ENCODE data around the gene TBC1D22A.
"Not testable (repeated sequence)": the region's sequence is repeated elsewhere in the genome, so short reads cannot be mapped to it uniquely, and the experiment has no call there.

Gene TBC1D22A

GRCh38 chr22:47165338-47166032, 403.0 kb downstream of the TBC1D22A start:
- Histone ChIP-seq H3K27ac (ENCODE audit: low read depth, low read length) (no peak overlapping the region), H3K9me3 (ENCODE audit: control insufficient read depth in 1 of 2, low read length in 2 of 2) (no peaks in the 10 kb centered on the region), H3K4me3 (ENCODE audit: low read depth in 1 of 2, low read length in 2 of 2) (no peak overlapping the region), H3K4me1 (ENCODE audit: control insufficient read depth in 1 of 2, insufficient read depth in 2 of 2, low read length in 2 of 2) (no peaks in the 10 kb centered on the region), H3K9ac (ENCODE audit: low read depth in 1 of 2, low read length in 2 of 2) (no peak overlapping the region), H3K36me3 (ENCODE audit: control insufficient read depth in 1 of 2, insufficient read depth in 2 of 2, low read length in 2 of 2) (peaks cover 0 to 17% of the 10 kb centered on the region in 2 donors), H3K27me3 (ENCODE audit: control insufficient read depth in 1 of 2, insufficient read depth in 2 of 2, low read length in 2 of 2) (no peaks in the 10 kb centered on the region)

- Histone ChIP-seq H3K9me3 (ENCODE audit: control insufficient read depth in 1 of 2, low read length in 2 of 2) (no peaks in the 10 kb centered on the region), H3K27me3 (ENCODE audit: control insufficient read depth in 1 of 2, insufficient read depth in 2 of 2, low read length in 2 of 2) (no peaks in the 10 kb centered on the region), H3K9ac (ENCODE audit: low read depth in 1 of 2, low read length in 2 of 2) (no peak overlapping the region), H3K27ac (ENCODE audit: low read depth, low read length) (no peak overlapping the region), H3K36me3 (ENCODE audit: control insufficient read depth in 1 of 2, insufficient read depth in 2 of 2, low read length in 2 of 2) (peaks cover 0 to 17% of the 10 kb centered on the region in 2 donors), H3K4me1 (ENCODE audit: control insufficient read depth in 1 of 2, insufficient read depth in 2 of 2, low read length in 2 of 2) (no peaks in the 10 kb centered on the region), H3K4me3 (ENCODE audit: low read depth in 1 of 2, low read length in 2 of 2) (no peak overlapping the region)
Observed at GRCh38 chr22:47166033-47166404, 403.6 kb downstream of the TBC1D22A start.

- Histone ChIP-seq H3K27me3 (ENCODE audit: control insufficient read depth in 1 of 2, insufficient read depth in 2 of 2, low read length in 2 of 2) (no peaks in the 10 kb centered on the region), H3K4me1 (ENCODE audit: control insufficient read depth in 1 of 2, insufficient read depth in 2 of 2, low read length in 2 of 2) (no peaks in the 10 kb centered on the region), H3K9ac (ENCODE audit: low read depth in 1 of 2, low read length in 2 of 2) (no peak overlapping the region), H3K27ac (ENCODE audit: low read depth, low read length) (no peak overlapping the region), H3K4me3 (ENCODE audit: low read depth in 1 of 2, low read length in 2 of 2) (no peak overlapping the region), H3K36me3 (ENCODE audit: control insufficient read depth in 1 of 2, insufficient read depth in 2 of 2, low read length in 2 of 2) (peaks cover 0 to 17% of the 10 kb centered on the region in 2 donors), H3K9me3 (ENCODE audit: control insufficient read depth in 1 of 2, low read length in 2 of 2) (no peaks in the 10 kb centered on the region)
Observed at GRCh38 chr22:47166446-47167016, 404.1 kb downstream of the TBC1D22A start.

GRCh38 chr22:47167056-47167455, 404.6 kb downstream of the TBC1D22A start:
- Histone ChIP-seq H3K9me3 (ENCODE audit: control insufficient read depth in 1 of 2, low read length in 2 of 2) (no peaks in the 10 kb centered on the region), H3K27ac (ENCODE audit: low read depth, low read length) (no peak overlapping the region), H3K4me3 (ENCODE audit: low read depth in 1 of 2, low read length in 2 of 2) (no peak overlapping the region), H3K27me3 (ENCODE audit: control insufficient read depth in 1 of 2, insufficient read depth in 2 of 2, low read length in 2 of 2) (no peaks in the 10 kb centered on the region), H3K36me3 (ENCODE audit: control insufficient read depth in 1 of 2, insufficient read depth in 2 of 2, low read length in 2 of 2) (peaks cover 0 to 17% of the 10 kb centered on the region in 2 donors), H3K4me1 (ENCODE audit: control insufficient read depth in 1 of 2, insufficient read depth in 2 of 2, low read length in 2 of 2) (no peaks in the 10 kb centered on the region), H3K9ac (ENCODE audit: low read depth in 1 of 2, low read length in 2 of 2) (no peak overlapping the region)

GRCh38 chr22:47167921-47168320, 405.5 kb downstream of the TBC1D22A start:
- not testable (repeated sequence) for H3K9ac ChIP-seq (ENCODE audit: low read depth in 1 of 2, low read length in 2 of 2); H3K4me3 ChIP-seq (ENCODE audit: low read depth in 1 of 2, low read length in 2 of 2); H3K9me3 ChIP-seq (ENCODE audit: control insufficient read depth in 1 of 2, low read length in 2 of 2); H3K4me1 ChIP-seq (ENCODE audit: control insufficient read depth in 1 of 2, insufficient read depth in 2 of 2, low read length in 2 of 2); H3K27ac ChIP-seq (ENCODE audit: low read depth, low read length); H3K27me3 ChIP-seq (ENCODE audit: control insufficient read depth in 1 of 2, insufficient read depth in 2 of 2, low read length in 2 of 2)
- H3K36me3 ChIP-seq (ENCODE audit: control insufficient read depth in 1 of 2, insufficient read depth in 2 of 2, low read length in 2 of 2), result peaks cover 0 to 17% of the 10 kb centered on the region in 2 donors

- no peaks in the 10 kb centered on the region for H3K4me1 ChIP-seq (ENCODE audit: control insufficient read depth in 1 of 2, insufficient read depth in 2 of 2, low read length in 2 of 2)
- no peak overlapping the region for H3K4me3 ChIP-seq (ENCODE audit: low read depth in 1 of 2, low read length in 2 of 2)
- H3K9me3 ChIP-seq (ENCODE audit: control insufficient read depth in 1 of 2, low read length in 2 of 2), result no peaks in the 10 kb centered on the region
- no peak overlapping the region for H3K27ac ChIP-seq (ENCODE audit: low read depth, low read length)
- H3K9ac ChIP-seq (ENCODE audit: low read depth in 1 of 2, low read length in 2 of 2), result no peak overlapping the region
- H3K27me3 ChIP-seq (ENCODE audit: control insufficient read depth in 1 of 2, insufficient read depth in 2 of 2, low read length in 2 of 2), result no peaks in the 10 kb centered on the region
- H3K36me3 ChIP-seq (ENCODE audit: control insufficient read depth in 1 of 2, insufficient read depth in 2 of 2, low read length in 2 of 2), result peaks cover 0 to 17% of the 10 kb centered on the region in 2 donors
Observed at GRCh38 chr22:47168441-47168840, 406.0 kb downstream of the TBC1D22A start.

- H3K27ac ChIP-seq (ENCODE audit: low read depth, low read length), result no peak overlapping the region
- no peaks in the 10 kb centered on the region for H3K9me3 ChIP-seq (ENCODE audit: control insufficient read depth in 1 of 2, low read length in 2 of 2)
- H3K27me3 ChIP-seq (ENCODE audit: control insufficient read depth in 1 of 2, insufficient read depth in 2 of 2, low read length in 2 of 2), result no peaks in the 10 kb centered on the region
- peaks cover 0 to 17% of the 10 kb centered on the region in 2 donors for H3K36me3 ChIP-seq (ENCODE audit: control insufficient read depth in 1 of 2, insufficient read depth in 2 of 2, low read length in 2 of 2)
- no peak overlapping the region for H3K4me3 ChIP-seq (ENCODE audit: low read depth in 1 of 2, low read length in 2 of 2)
- no peak overlapping the region for H3K9ac ChIP-seq (ENCODE audit: low read depth in 1 of 2, low read length in 2 of 2)
- no peaks in the 10 kb centered on the region for H3K4me1 ChIP-seq (ENCODE audit: control insufficient read depth in 1 of 2, insufficient read depth in 2 of 2, low read length in 2 of 2)
Observed at GRCh38 chr22:47168900-47169800, 406.7 kb downstream of the TBC1D22A start.

GRCh38 chr22:47169801-47170140, 407.3 kb downstream of the TBC1D22A start:
- H3K36me3 ChIP-seq (ENCODE audit: control insufficient read depth in 1 of 2, insufficient read depth in 2 of 2, low read length in 2 of 2), result peaks cover 0 to 18% of the 10 kb centered on the region in 2 donors
- H3K4me3 ChIP-seq (ENCODE audit: low read depth in 1 of 2, low read length in 2 of 2), result no peak overlapping the region
- H3K4me1 ChIP-seq (ENCODE audit: control insufficient read depth in 1 of 2, insufficient read depth in 2 of 2, low read length in 2 of 2), result peaks cover 0 to 3% of the 10 kb centered on the region in 2 donors
- H3K27me3 ChIP-seq (ENCODE audit: control insufficient read depth in 1 of 2, insufficient read depth in 2 of 2, low read length in 2 of 2), result no peaks in the 10 kb centered on the region
- no peak overlapping the region for H3K9ac ChIP-seq (ENCODE audit: low read depth in 1 of 2, low read length in 2 of 2)
- H3K27ac ChIP-seq (ENCODE audit: low read depth, low read length), result no peak overlapping the region
- H3K9me3 ChIP-seq (ENCODE audit: control insufficient read depth in 1 of 2, low read length in 2 of 2), result no peaks in the 10 kb centered on the region

GRCh38 chr22:47170511-47171440, 408.3 kb downstream of the TBC1D22A start:
- not testable (repeated sequence) for H3K27ac ChIP-seq (ENCODE audit: low read depth, low read length)
- H3K36me3 ChIP-seq (ENCODE audit: control insufficient read depth in 1 of 2, insufficient read depth in 2 of 2, low read length in 2 of 2), result peaks cover 0 to 27% of the 10 kb centered on the region in 2 donors

More at GRCh38 chr22:47170511-47171440, 408.3 kb downstream of the TBC1D22A start:
- not testable (repeated sequence) for H3K9me3 ChIP-seq (ENCODE audit: control insufficient read depth in 1 of 2, low read length in 2 of 2); H3K27me3 ChIP-seq (ENCODE audit: control insufficient read depth in 1 of 2, insufficient read depth in 2 of 2, low read length in 2 of 2); H3K4me1 ChIP-seq (ENCODE audit: control insufficient read depth in 1 of 2, insufficient read depth in 2 of 2, low read length in 2 of 2); H3K4me3 ChIP-seq (ENCODE audit: low read depth in 1 of 2, low read length in 2 of 2); H3K9ac ChIP-seq (ENCODE audit: low read depth in 1 of 2, low read length in 2 of 2)

Measured in duodenal mucosa (tissue), 2 donors.